ENCODE results near the gene SRGAP2C.
"Not testable (repeated sequence)": the region's sequence is repeated elsewhere in the genome, so short reads cannot be mapped to it uniquely, and the experiment has no call there.

GRCh38 chr1:121151294-121151693 is 33.5 kb upstream of the SRGAP2C start:
- TF ChIP-seq EZH2 (IDR thresholded peaks at IDR 0.05; ENCODE audit: borderline replicate concordance, low read depth, low read length, severe bottlenecking); CTCF (IDR thresholded peaks at IDR 0.05; ENCODE audit: extremely low read depth in 1 of 2, insufficient read depth in 1 of 2, low read depth in 1 of 2, low read length in 2 of 2); POLR2AphosphoS5 (IDR thresholded peaks at IDR 0.05; ENCODE audit: insufficient read depth, low read depth, low read length); FOS (IDR thresholded peaks at IDR 0.05; ENCODE audit: borderline replicate concordance, insufficient read depth, low read length); POLR2A (IDR thresholded peaks at IDR 0.05; ENCODE audit: low read depth, low read length); JUN (IDR thresholded peaks at IDR 0.05; ENCODE audit: borderline replicate concordance, insufficient read depth, insufficient read length, low read depth); MAX (IDR thresholded peaks at IDR 0.05; ENCODE audit: insufficient read depth, insufficient read length); MYC (IDR thresholded peaks at IDR 0.05; ENCODE audit: low read depth, low read length): not testable (repeated sequence)
